Parathyroid adenoma (tissue), 2 donors: ENCODE data around the gene SHANK2.

ENCODE experiments used
- H2AFZ ChIP-seq: fragments of 300-600 bp; sonication (generic); one replicate; pipeline ENCODE4 v1.7.0; 2017; ENCODE audit warnings: antibody characterized with exemption, mild to moderate bottlenecking
- H3K27ac ChIP-seq: fragments of 300-600 bp; sonication (generic); one replicate; pipeline ENCODE4 v1.7.0; 2017
- H3K27me3 ChIP-seq: fragments of 300-600 bp; sonication (generic); one replicate; pipeline ENCODE4 v1.7.0; 2017; ENCODE audit warnings: low read length; ENCODE audit not compliant: control insufficient read depth, insufficient read depth
- H3K36me3 ChIP-seq: fragments of 300-600 bp; sonication (generic); one replicate; pipeline ENCODE4 v1.7.0; 2017; ENCODE audit warnings: low read length; ENCODE audit not compliant: control insufficient read depth, insufficient read depth
- H3K4me1 ChIP-seq: fragments of 300-600 bp; sonication (generic); one replicate; pipeline ENCODE4 v1.7.0; 2017; ENCODE audit warnings: control low read depth
- H3K4me2 ChIP-seq: fragments of 300-600 bp; sonication (generic); one replicate; pipeline ENCODE4 v1.7.0; 2017; ENCODE audit warnings: low read length
- H3K4me3 ChIP-seq: fragments of 300-600 bp; sonication (generic); one replicate; pipeline ENCODE4 v1.7.0; 2017; ENCODE audit warnings: low read depth, low read length
- H3K79me2 ChIP-seq: fragments of 300-600 bp; sonication (generic); one replicate; pipeline ENCODE4 v1.7.0; 2017; ENCODE audit warnings: control low read depth
- H3K9ac ChIP-seq: fragments of 300-600 bp; sonication (generic); one replicate; pipeline ENCODE4 v1.7.0; 2017; ENCODE audit warnings: mild to moderate bottlenecking
- H3K9me3 ChIP-seq: fragments of 300-600 bp; sonication (generic); one replicate; pipeline ENCODE4 v1.7.0; 2017; ENCODE audit warnings: low read length; ENCODE audit not compliant: control insufficient read depth
- CTCF ChIP-seq: fragments of 300-600 bp; sonication (generic); IDR thresholded peaks from one replicate; pipeline ENCODE4 v1.7.0; 2017; ENCODE audit warnings: antibody characterized with exemption, mild to moderate bottlenecking
- donor health status: primary hyperparathyroidism.

The SHANK2 gene

DNA sequence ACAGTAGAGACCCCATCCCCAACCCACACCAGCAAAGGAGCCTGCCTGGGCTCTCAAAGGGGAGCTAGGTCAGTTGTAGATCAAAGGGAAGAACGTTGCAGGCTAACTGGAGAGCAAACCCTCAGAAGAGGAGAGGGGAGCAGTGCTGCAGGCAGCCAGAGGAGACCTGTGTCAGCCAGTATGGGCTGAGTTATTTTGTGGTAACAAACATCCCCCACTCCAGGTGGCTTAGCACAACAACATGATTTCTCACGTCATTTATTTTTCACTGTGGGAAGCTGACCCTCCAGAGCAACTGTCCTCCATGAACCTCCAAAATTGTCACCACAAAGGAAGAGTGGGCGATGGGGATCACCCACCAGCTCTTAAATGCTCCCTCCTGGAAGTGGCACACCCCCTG lies 19.8 kb upstream of the SHANK2 start:
- no peaks in the 10 kb centered on the region for H3K27me3 ChIP-seq
- no peaks in the 10 kb centered on the region for H3K9me3 ChIP-seq
- no peaks in the 10 kb centered on the region for H3K36me3 ChIP-seq
- no peak for TF ChIP-seq CTCF
- no peak overlapping the region for H3K4me3 ChIP-seq
- no peaks in the 10 kb centered on the region for H3K79me2 ChIP-seq
- no peak overlapping the region for H3K27ac ChIP-seq
- H3K4me1 ChIP-seq, result no peaks in the 10 kb centered on the region
- no peak overlapping the region for H3K4me2 ChIP-seq
- no peak overlapping the region for H3K9ac ChIP-seq
- H2AFZ ChIP-seq, result no peak overlapping the region

GRCh38 chr11:71269603-71270511 lies 17.5 kb upstream of the SHANK2 start:
- no peak overlapping the region for H3K9ac ChIP-seq
- H3K27ac ChIP-seq, result no peak overlapping the region

GRCh38 chr11:71268706-71269321 lies 16.4 kb upstream of the SHANK2 start:
- no peak overlapping the region for H3K4me3 ChIP-seq
- no peaks in the 10 kb centered on the region for H3K4me1 ChIP-seq
- no peak overlapping the region for H3K4me2 ChIP-seq
- no peaks in the 10 kb centered on the region for H3K36me3 ChIP-seq
- no peaks in the 10 kb centered on the region for H3K27me3 ChIP-seq
- H3K9ac ChIP-seq, result no peak overlapping the region
- H2AFZ ChIP-seq, result no peak overlapping the region
- H3K79me2 ChIP-seq, result no peaks in the 10 kb centered on the region
- no peaks in the 10 kb centered on the region for H3K9me3 ChIP-seq
- no peak for TF ChIP-seq CTCF
- no peak overlapping the region for H3K27ac ChIP-seq

More at GRCh38 chr11:71269603-71270511, 17.5 kb upstream of the SHANK2 start:
- Histone ChIP-seq H3K4me3 (no peak overlapping the region), H3K36me3 (no peaks in the 10 kb centered on the region), H2AFZ (no peak overlapping the region), H3K79me2 (no peaks in the 10 kb centered on the region), H3K4me1 (no peaks in the 10 kb centered on the region), H3K9me3 (no peaks in the 10 kb centered on the region), H3K4me2 (no peak overlapping the region), H3K27me3 (no peaks in the 10 kb centered on the region)
- no peak for TF ChIP-seq CTCF

DNA sequence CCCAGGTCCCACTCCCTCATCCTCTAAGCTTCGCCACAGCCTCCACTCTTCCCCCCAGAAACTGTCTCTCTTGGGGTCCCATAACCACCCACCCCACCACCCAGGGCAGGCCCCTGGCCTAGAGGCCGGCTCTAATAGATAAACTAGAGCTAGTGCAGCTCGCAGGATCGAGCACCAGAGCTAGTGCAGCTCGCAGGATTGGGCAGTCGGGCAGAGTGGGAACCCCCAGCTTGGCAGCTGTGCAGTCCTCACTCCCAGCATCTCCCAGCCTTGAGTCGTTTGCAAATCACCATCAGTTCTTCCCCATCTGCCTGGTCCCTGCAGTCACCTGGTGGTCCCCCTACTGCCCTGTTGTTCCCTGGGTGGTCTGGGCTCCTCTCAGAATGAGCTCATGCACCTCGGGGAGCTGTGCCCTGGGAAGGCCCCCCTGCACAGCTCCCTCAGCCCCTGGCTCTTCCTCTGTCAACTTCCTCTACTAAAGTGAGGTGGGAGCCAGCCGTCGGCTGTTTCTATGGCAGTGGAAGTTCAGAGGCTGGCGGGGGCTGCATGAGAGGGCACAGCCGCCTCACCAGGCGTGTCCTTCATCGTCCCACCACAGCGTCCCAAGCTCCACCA lies 15.5 kb upstream of the SHANK2 start:
- H3K27ac ChIP-seq, result no peak overlapping the region
- H3K27me3 ChIP-seq, result no peaks in the 10 kb centered on the region
- no peak overlapping the region for H3K9ac ChIP-seq
- no peaks in the 10 kb centered on the region for H3K36me3 ChIP-seq
- H3K79me2 ChIP-seq, result no peaks in the 10 kb centered on the region
- H3K4me3 ChIP-seq, result no peak overlapping the region
- H2AFZ ChIP-seq, result no peak overlapping the region
- H3K4me2 ChIP-seq, result no peak overlapping the region
- no peaks in the 10 kb centered on the region for H3K9me3 ChIP-seq
- H3K4me1 ChIP-seq, result no peaks in the 10 kb centered on the region
- no peak for TF ChIP-seq CTCF
